Caco-2 (cell line): ENCODE measurements around the gene PTPRN2. TPM values are rescaled to one million over a fixed set of nuclear protein-coding genes. Genes with fewer than 3 reads are reported as not detected.

Experiments
- BruUV-seq: library from RNA; stranded (reverse); fragments of 400-500 nt; replicated peaks from 2 replicates; lab custom pipeline; 2021; lab: Mats Ljungman, UMichigan
- CTCF ChIA-PET: fragments of 300-600 bp; sonication (Branson Sonifier 250); formaldehyde crosslinking; loops from one replicate; lab custom pipeline; 2022; ENCODE audit warnings: antibody characterized with exemption; lab: Charles Lee
- POLR2A ChIA-PET: fragments of 300-600 bp; sonication (Branson Sonifier 250); formaldehyde crosslinking; loops from one replicate; lab custom pipeline; 2022; ENCODE audit warnings: antibody characterized with exemption; lab: Charles Lee
- DNase-seq, 2 experiments: peaks; one replicate each; pipeline versions ENCODE4 v3.0.0 to v3.0.0-alpha.2; 2020 to 2022
- H3K27me3 ChIP-seq: replicated peaks from 2 replicates; pipeline ENCODE4 v1.6.0; 2011; ENCODE audit warnings: low read length; ENCODE audit not compliant: control insufficient read depth, insufficient read depth
- H3K36me3 ChIP-seq: 2 replicates; pipeline ENCODE4 v1.5.1; 2011; ENCODE audit warnings: low read length; ENCODE audit not compliant: control insufficient read depth, insufficient read depth
- H3K4me1 ChIP-seq: fragments of 250-450 bp; sonication (Bioruptor Pico); 2 replicates; pipeline ENCODE4 v1.5.1; 2020; ENCODE audit warnings: mild to moderate bottlenecking
- H3K4me3 ChIP-seq: 2 replicates; pipeline ENCODE4 v1.5.1; 2011; ENCODE audit warnings: low read depth, mild to moderate bottlenecking, control low read depth, low read length
- H3K9me3 ChIP-seq: fragments of 250-450 bp; sonication (Bioruptor Pico); 2 replicates; pipeline ENCODE4 v1.5.1; 2020; ENCODE audit warnings: mild to moderate bottlenecking, moderate library complexity
- H3K27ac Mint-ChIP-seq: one replicate; pipeline ENCODE4 v1.8.0; 2022; ENCODE audit warnings: mixed read lengths; ENCODE audit not compliant: unreplicated experiment
- H3K27me3 Mint-ChIP-seq: one replicate; pipeline ENCODE4 v1.8.0; 2022; ENCODE audit warnings: mixed read lengths; ENCODE audit not compliant: insufficient read depth, unreplicated experiment
- H3K36me3 Mint-ChIP-seq: one replicate; pipeline ENCODE4 v1.8.0; 2022; ENCODE audit warnings: mild to moderate bottlenecking, mixed read lengths; ENCODE audit not compliant: insufficient read depth, unreplicated experiment
- H3K4me1 Mint-ChIP-seq: one replicate; pipeline ENCODE4 v1.8.0; 2022; ENCODE audit warnings: low read depth, mixed read lengths; ENCODE audit not compliant: unreplicated experiment
- H3K4me3 Mint-ChIP-seq: one replicate; pipeline ENCODE4 v1.8.0; 2022; ENCODE audit warnings: mild to moderate bottlenecking, moderate library complexity, mixed read lengths; ENCODE audit not compliant: unreplicated experiment
- H3K9me3 Mint-ChIP-seq: one replicate; pipeline ENCODE4 v1.8.0; 2022; ENCODE audit warnings: mixed read lengths; ENCODE audit not compliant: unreplicated experiment
- CTCF ChIP-seq, 2 experiments: fragments of 200-600 bp in 1 of 2; IDR thresholded peaks; 1 replicate in 1 of 2; 2 replicates in 1 of 2; pipeline versions ENCODE4 v1.5.1 to v1.8.0; 2011 to 2022; ENCODE audit warnings: antibody characterized with exemption in 1 of 2, control low read depth in 1 of 2, inconsistent platforms in 1 of 2, low read depth in 1 of 2, low read length in 1 of 2, mild to moderate bottlenecking in 1 of 2, moderate library complexity in 1 of 2; ENCODE audit not compliant: insufficient read depth in 1 of 2, severe bottlenecking in 1 of 2, unreplicated experiment in 1 of 2
- intact Hi-C: fragments of 100-400 bp; cut with micrococcal nuclease; formaldehyde crosslinking; loops from one replicate; pipeline ENCODE4 v1.10.0; 2022; ENCODE audit not compliant: unreplicated experiment
- total RNA-seq: library from RNA; stranded (reverse); gene quantifications from 2 replicates; pipeline ENCODE4 v1.2.3, GENCODE V29; 2022

PTPRN2 gene
- total RNA-seq, 1 experiment from 2014 or later, result 1.4 TPM

- Mint-ChIP-seq H3K27ac (no peak overlapping the region), H3K9me3 (no peaks in the 10 kb centered on the region), H3K4me3 (no peak overlapping the region), H3K4me1 (no peaks in the 10 kb centered on the region), H3K27me3 (no peaks in the 10 kb centered on the region), H3K36me3 (no peaks in the 10 kb centered on the region)
- ChIA-PET POLR2A (no interaction called here), CTCF (no interaction called here)
- Histone ChIP-seq H3K27me3 (no peaks in the 10 kb centered on the region), H3K4me1 (no peaks in the 10 kb centered on the region), H3K9me3 (no peaks in the 10 kb centered on the region; the same call in 1 of the 2 replicates), H3K4me3 (no peak overlapping the region), H3K36me3 (no peaks in the 10 kb centered on the region)
- no TSS peak for BruUV-seq
- intact Hi-C loops, result no loop called here
- TF ChIP-seq CTCF (IDR thresholded peaks at IDR 0.05; ENCODE audit: insufficient read depth in 1 of 2, low read depth in 1 of 2, low read length in 1 of 2, severe bottlenecking in 1 of 2, unreplicated experiment in 1 of 2), result no peak
- DNase-seq, result peak in 1 of 2 experiments; percentile 27
These were observed 1027.9 kb downstream of the PTPRN2 start for GRCh38 chr7:157559596-157560257.

- Mint-ChIP-seq H3K9me3 (no peaks in the 10 kb centered on the region), H3K4me1 (no peaks in the 10 kb centered on the region), H3K27ac (no peak overlapping the region), H3K4me3 (no peak overlapping the region), H3K27me3 (no peaks in the 10 kb centered on the region), H3K36me3 (no peaks in the 10 kb centered on the region)
- no peak for TF ChIP-seq CTCF (IDR thresholded peaks at IDR 0.05; ENCODE audit: insufficient read depth in 1 of 2, low read depth in 1 of 2, low read length in 1 of 2, severe bottlenecking in 1 of 2, unreplicated experiment in 1 of 2)
- DNase-seq, result peak in 1 of 2 experiments; percentile 17
- intact Hi-C loops, result no loop called here
- Histone ChIP-seq H3K27me3 (no peaks in the 10 kb centered on the region), H3K9me3 (no peaks in the 10 kb centered on the region; the same call in 1 of the 2 replicates), H3K4me1 (no peaks in the 10 kb centered on the region), H3K36me3 (no peaks in the 10 kb centered on the region), H3K4me3 (no peak overlapping the region)
- BruUV-seq, result no TSS peak
- ChIA-PET POLR2A (no interaction called here), CTCF (no interaction called here)
These were observed 1028.6 kb downstream of the PTPRN2 start for GRCh38 chr7:157558875-157559595.

- Mint-ChIP-seq H3K4me1 (no peaks in the 10 kb centered on the region), H3K27ac (no peak overlapping the region), H3K27me3 (no peaks in the 10 kb centered on the region), H3K36me3 (no peaks in the 10 kb centered on the region), H3K4me3 (no peak overlapping the region), H3K9me3 (no peaks in the 10 kb centered on the region)
- Histone ChIP-seq H3K27me3 (no peaks in the 10 kb centered on the region), H3K4me3 (no peak overlapping the region), H3K9me3 (no peaks in the 10 kb centered on the region; the same call in 1 of the 2 replicates), H3K36me3 (no peaks in the 10 kb centered on the region), H3K4me1 (no peaks in the 10 kb centered on the region)
- peak in 1 of 2 experiments; percentile 22 for DNase-seq
- no peak for TF ChIP-seq CTCF (IDR thresholded peaks at IDR 0.05; ENCODE audit: insufficient read depth in 1 of 2, low read depth in 1 of 2, low read length in 1 of 2, severe bottlenecking in 1 of 2, unreplicated experiment in 1 of 2)
- POLR2A ChIA-PET, result no interaction called here
- intact Hi-C loops, result no loop called here
- CTCF ChIA-PET, result no interaction called here
- no TSS peak for BruUV-seq
These were observed 1029.1 kb downstream of the PTPRN2 start for GRCh38 chr7:157558516-157558874.
